SU-DHL-6 (cell line): ENCODE results near the gene C1orf50.

Experiments
- EZH2phosphoT487 ChIP-seq: fragments of 200-600 bp; sonication (generic), shearing (Covaris generic); conservative IDR thresholded peaks from 2 replicates; pipeline ENCODE4 v1.6.1; 2018; ENCODE audit warnings: mild to moderate bottlenecking, antibody characterized with exemption, low read length, moderate library complexity, mixed read lengths
- TF ChIP-seq, protein P1 (sequence below): fragments of 200-600 bp; sonication (generic); IDR thresholded peaks from one replicate; pipeline ENCODE4 v1.5.1; 2017; ENCODE audit warnings: antibody characterized with exemption, mild to moderate bottlenecking, low read length, moderate library complexity; ENCODE audit not compliant: insufficient read depth, poor library complexity, severe bottlenecking

DNA sequence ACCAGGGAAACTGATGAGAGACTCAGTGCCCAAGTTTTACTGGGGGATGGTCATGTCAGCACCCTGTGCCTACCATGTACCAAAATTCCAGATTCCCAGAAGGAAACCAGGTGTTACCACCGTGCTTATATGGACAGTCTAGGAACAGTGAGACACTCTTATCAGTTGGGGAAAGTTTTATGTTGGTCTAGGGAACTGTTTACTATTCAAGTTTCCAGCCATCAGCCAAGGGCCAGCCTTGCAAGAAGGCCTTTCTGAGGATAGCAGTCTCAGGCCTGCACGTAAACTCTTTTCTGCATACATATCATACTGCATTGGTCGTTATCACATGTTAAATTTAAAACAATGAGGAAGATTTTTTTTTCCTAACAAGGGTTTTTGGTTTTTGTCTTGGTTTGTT is 30.4 kb downstream of the C1orf50 start:
- TF ChIP-seq, protein P1, sequence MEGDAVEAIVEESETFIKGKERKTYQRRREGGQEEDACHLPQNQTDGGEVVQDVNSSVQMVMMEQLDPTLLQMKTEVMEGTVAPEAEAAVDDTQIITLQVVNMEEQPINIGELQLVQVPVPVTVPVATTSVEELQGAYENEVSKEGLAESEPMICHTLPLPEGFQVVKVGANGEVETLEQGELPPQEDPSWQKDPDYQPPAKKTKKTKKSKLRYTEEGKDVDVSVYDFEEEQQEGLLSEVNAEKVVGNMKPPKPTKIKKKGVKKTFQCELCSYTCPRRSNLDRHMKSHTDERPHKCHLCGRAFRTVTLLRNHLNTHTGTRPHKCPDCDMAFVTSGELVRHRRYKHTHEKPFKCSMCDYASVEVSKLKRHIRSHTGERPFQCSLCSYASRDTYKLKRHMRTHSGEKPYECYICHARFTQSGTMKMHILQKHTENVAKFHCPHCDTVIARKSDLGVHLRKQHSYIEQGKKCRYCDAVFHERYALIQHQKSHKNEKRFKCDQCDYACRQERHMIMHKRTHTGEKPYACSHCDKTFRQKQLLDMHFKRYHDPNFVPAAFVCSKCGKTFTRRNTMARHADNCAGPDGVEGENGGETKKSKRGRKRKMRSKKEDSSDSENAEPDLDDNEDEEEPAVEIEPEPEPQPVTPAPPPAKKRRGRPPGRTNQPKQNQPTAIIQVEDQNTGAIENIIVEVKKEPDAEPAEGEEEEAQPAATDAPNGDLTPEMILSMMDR, result no peak
- no peak for TF ChIP-seq EZH2phosphoT487
